HCT116 (cell line): ENCODE data around the gene CDH1. TPM values are rescaled to one million over a fixed set of nuclear protein-coding genes. Genes with fewer than 3 reads are reported as not detected.

ENCODE experiments used
- ATAC-seq: fragments of 200-7000 bp; cut with Tn5 transposase; 2 replicates; pipeline ENCODE4 v1.9.1; 2020; ENCODE audit warnings: mild to moderate bottlenecking, moderate library complexity
- BruUV-seq: library from RNA; stranded (reverse); fragments of 400-500 nt; replicated peaks from 2 replicates; lab custom pipeline; 2021; lab: Mats Ljungman, UMichigan
- CTCF ChIA-PET: fragments of 300-600 bp; sonication (Branson Sonifier 250); formaldehyde crosslinking; loops from one replicate; lab custom pipeline; 2021; ENCODE audit warnings: antibody characterized with exemption; lab: Charles Lee
- POLR2A ChIA-PET: fragments of 300-600, 350-600 bp; sonication (Branson Sonifier 250); formaldehyde crosslinking; loops from one replicate; lab custom pipeline; 2021; ENCODE audit warnings: antibody characterized with exemption; lab: Charles Lee
- RAD21 ChIA-PET, 2 experiments: fragments of 300-600 bp; sonication (Branson Sonifier 250); formaldehyde crosslinking; loops; one replicate each; lab custom pipeline; 2023; ENCODE audit warnings: low total read pairs in 2 of 2; ENCODE audit not compliant: uncharacterized antibody in 2 of 2, unreplicated experiment in 2 of 2, low non-redundant PET in 1 of 2; lab: Charles Lee
- DNase-seq: peaks from one replicate; pipeline ENCODE4 v3.0.0-alpha.2; 2010; ENCODE audit warnings: low read depth, low spot score
- H2AFZ ChIP-seq: fragments of 200-600 bp; shearing (Covaris generic), sonication (generic); 2 replicates; pipeline ENCODE4 v1.6.1; 2017; ENCODE audit warnings: low read depth, mixed run types, mixed read lengths, antibody characterized with exemption, low read length; ENCODE audit not compliant: poor library complexity, severe bottlenecking
- H3K27ac ChIP-seq: 2 replicates; pipeline ENCODE4 v1.5.1; 2012; ENCODE audit warnings: low read depth, low read length
- H3K27me3 ChIP-seq: fragments of 200-600 bp; sonication (generic); 2 replicates; pipeline ENCODE4 v1.6.1; 2016; ENCODE audit warnings: mixed run types, low read length, mixed read lengths; ENCODE audit not compliant: insufficient read depth
- H3K36me3 ChIP-seq, 2 experiments: fragments of 200-500 bp in 1 of 2; fragments of 200-600 bp in 1 of 2; sonication (Bioruptor generic) in 1 of 2; sonication (generic) in 1 of 2; 2 replicates each; pipeline versions ENCODE4 v1.5.1 to v1.6.1; 2014 to 2016; ENCODE audit warnings: low read length in 2 of 2, inconsistent platforms in 1 of 2, mixed read lengths in 1 of 2, mixed run types in 1 of 2; ENCODE audit not compliant: insufficient read depth in 2 of 2, control insufficient read depth in 1 of 2
- H3K4me1 ChIP-seq, 2 experiments: fragments of 200-600 bp in 1 of 2; sonication (generic) in 1 of 2; 2 replicates each; pipeline versions ENCODE4 v1.5.1 to v1.6.1; 2012 to 2017; ENCODE audit warnings: low read length in 2 of 2, inconsistent platforms in 1 of 2, mild to moderate bottlenecking in 1 of 2, mixed read lengths in 1 of 2, mixed run types in 1 of 2, moderate library complexity in 1 of 2; ENCODE audit not compliant: insufficient read depth in 2 of 2, control insufficient read depth in 1 of 2
- H3K4me2 ChIP-seq: fragments of 200-600 bp; sonication (generic); 2 replicates; pipeline ENCODE4 v1.6.1; 2017; ENCODE audit warnings: mixed run types, low read length, mixed read lengths
- H3K4me3 ChIP-seq, 2 experiments: fragments of 200-600 bp in 1 of 2; sonication (generic) in 1 of 2; replicated peaks in 1 of 2; 2 replicates each; pipeline ENCODE4 v1.5.1; 2011 to 2016; ENCODE audit warnings: low read length in 2 of 2, control low read depth in 1 of 2, low read depth in 1 of 2, mild to moderate bottlenecking in 1 of 2, mixed read lengths in 1 of 2, mixed run types in 1 of 2
- H3K79me2 ChIP-seq: fragments of 200-600 bp; sonication (generic); 2 replicates; pipeline ENCODE4 v1.6.1; 2017; ENCODE audit warnings: mild to moderate bottlenecking, mixed run types, low read length, moderate library complexity, mixed read lengths; ENCODE audit not compliant: insufficient read depth
- H3K9ac ChIP-seq: fragments of 200-600 bp; sonication (generic); 2 replicates; pipeline ENCODE4 v1.6.1; 2016; ENCODE audit warnings: low read length, mixed read lengths
- H3K9me2 ChIP-seq: fragments of 200-600 bp; sonication (generic), shearing (Covaris generic); 2 replicates; pipeline ENCODE4 v1.6.1; 2017; ENCODE audit warnings: mixed run types, mild to moderate bottlenecking, moderate library complexity; ENCODE audit not compliant: insufficient read depth
- H3K9me3 ChIP-seq, 2 experiments: fragments of 200-500 bp in 1 of 2; fragments of 200-600 bp in 1 of 2; sonication (Bioruptor generic) in 1 of 2; sonication (generic) in 1 of 2; 2 replicates each; pipeline ENCODE4 v1.6.1; 2014 to 2017; ENCODE audit warnings: low read length in 2 of 2, mixed read lengths in 2 of 2, inconsistent platforms in 1 of 2, low read depth in 1 of 2, mild to moderate bottlenecking in 1 of 2, mixed run types in 1 of 2, moderate library complexity in 1 of 2; ENCODE audit not compliant: control insufficient read depth in 1 of 2, insufficient read depth in 1 of 2
- H4K20me1 ChIP-seq: fragments of 200-600 bp; sonication (generic), shearing (Covaris generic); 2 replicates; pipeline ENCODE4 v1.6.1; 2017; ENCODE audit warnings: mixed run types, mild to moderate bottlenecking, moderate library complexity; ENCODE audit not compliant: insufficient read depth
- ATF3 ChIP-seq: IDR thresholded peaks from 2 replicates; pipeline ENCODE4 v1.6.1; 2012
- CBX3 ChIP-seq: IDR thresholded peaks from 2 replicates; pipeline ENCODE4 v1.6.1; 2012; ENCODE audit warnings: low read depth
- CEBPB ChIP-seq: IDR thresholded peaks from 2 replicates; pipeline ENCODE4 v1.6.1; 2012; ENCODE audit warnings: low read depth
- CTCF ChIP-seq, 3 experiments: fragments of 200-600 bp in 1 of 3; sonication (generic) in 1 of 3; IDR thresholded peaks in 2 of 3; conservative IDR thresholded peaks in 1 of 3; 2 replicates each; pipeline ENCODE4 v1.5.1; 2012 to 2017; ENCODE audit warnings: low read depth in 2 of 3, low read length in 2 of 3, antibody characterized with exemption in 1 of 3, borderline replicate concordance in 1 of 3, control low read depth in 1 of 3, mild to moderate bottlenecking in 1 of 3, mixed read lengths in 1 of 3, mixed run types in 1 of 3, moderate library complexity in 1 of 3; ENCODE audit not compliant: insufficient read depth in 1 of 3
- EGR1 ChIP-seq: IDR thresholded peaks from 2 replicates; pipeline ENCODE4 v1.6.1; 2012; ENCODE audit warnings: low read depth
- ELF1 ChIP-seq: IDR thresholded peaks from 2 replicates; pipeline ENCODE4 v1.6.1; 2012; ENCODE audit warnings: low read depth, borderline replicate concordance
- EZH2 ChIP-seq: fragments of 200-600 bp; sonication (generic); IDR thresholded peaks from 2 replicates; pipeline ENCODE4 v1.6.1; 2017; ENCODE audit warnings: antibody characterized with exemption, mixed run types
- EZH2phosphoT487 ChIP-seq: fragments of 200-600 bp; IDR thresholded peaks from 2 replicates; pipeline ENCODE4 v1.6.1; 2018; ENCODE audit warnings: antibody characterized with exemption, borderline replicate concordance
- FOSL1 ChIP-seq: IDR thresholded peaks from 2 replicates; pipeline ENCODE4 v1.6.1; 2012; ENCODE audit warnings: low read depth
- JUND ChIP-seq: IDR thresholded peaks from 2 replicates; pipeline ENCODE4 v1.6.1; 2012
- MAX ChIP-seq: IDR thresholded peaks from 2 replicates; pipeline ENCODE4 v1.6.1; 2012
- POLR2A ChIP-seq: IDR thresholded peaks from 2 replicates; pipeline ENCODE4 v1.7.0; 2011; ENCODE audit warnings: borderline replicate concordance; ENCODE audit not compliant: insufficient read depth, insufficient read length; ENCODE audit errors: extremely low read depth
- POLR2AphosphoS5 ChIP-seq: IDR thresholded peaks from 2 replicates; pipeline ENCODE4 v1.6.1; 2011; ENCODE audit warnings: mild to moderate bottlenecking, low read depth, low read length, moderate library complexity
- RAD21 ChIP-seq: IDR thresholded peaks from 2 replicates; pipeline ENCODE4 v1.6.1; 2012; ENCODE audit warnings: low read depth, mild to moderate bottlenecking
- SIN3A ChIP-seq: IDR thresholded peaks from 2 replicates; pipeline ENCODE4 v1.6.1; 2012; ENCODE audit warnings: low read depth
- SP1 ChIP-seq: IDR thresholded peaks from 2 replicates; pipeline ENCODE4 v1.6.1; 2012; ENCODE audit warnings: low read depth
- SRF ChIP-seq: IDR thresholded peaks from 2 replicates; pipeline ENCODE4 v1.6.1; 2012; ENCODE audit warnings: low read depth
- ZFX ChIP-seq: fragments of 450-650 bp; IDR thresholded peaks from 2 replicates; pipeline ENCODE4 v1.6.1; 2017
- intact Hi-C: fragments of 100-400 bp; cut with micrococcal nuclease; formaldehyde crosslinking; loops from 2 replicates; pipeline ENCODE4 v1.10.0; 2022
- total RNA-seq: library from RNA; stranded (reverse); gene quantifications from one replicate; pipeline ENCODE4 v1.2.1, GENCODE V29; 2021; ENCODE audit not compliant: unreplicated experiment
- TF ChIP-seq, protein P1 (sequence below): IDR thresholded peaks from 2 replicates; pipeline ENCODE4 v1.6.1; 2012; ENCODE audit warnings: low read depth
- TF ChIP-seq, protein P2 (sequence below): IDR thresholded peaks from 2 replicates; pipeline ENCODE4 v1.6.1; 2011; ENCODE audit warnings: mild to moderate bottlenecking, low read length, moderate library complexity; ENCODE audit not compliant: insufficient replicate concordance; ENCODE audit errors: extremely low read depth

Gene CDH1
- total RNA-seq, 1 experiment from 2014 or later, result 73.2 TPM

DNA sequence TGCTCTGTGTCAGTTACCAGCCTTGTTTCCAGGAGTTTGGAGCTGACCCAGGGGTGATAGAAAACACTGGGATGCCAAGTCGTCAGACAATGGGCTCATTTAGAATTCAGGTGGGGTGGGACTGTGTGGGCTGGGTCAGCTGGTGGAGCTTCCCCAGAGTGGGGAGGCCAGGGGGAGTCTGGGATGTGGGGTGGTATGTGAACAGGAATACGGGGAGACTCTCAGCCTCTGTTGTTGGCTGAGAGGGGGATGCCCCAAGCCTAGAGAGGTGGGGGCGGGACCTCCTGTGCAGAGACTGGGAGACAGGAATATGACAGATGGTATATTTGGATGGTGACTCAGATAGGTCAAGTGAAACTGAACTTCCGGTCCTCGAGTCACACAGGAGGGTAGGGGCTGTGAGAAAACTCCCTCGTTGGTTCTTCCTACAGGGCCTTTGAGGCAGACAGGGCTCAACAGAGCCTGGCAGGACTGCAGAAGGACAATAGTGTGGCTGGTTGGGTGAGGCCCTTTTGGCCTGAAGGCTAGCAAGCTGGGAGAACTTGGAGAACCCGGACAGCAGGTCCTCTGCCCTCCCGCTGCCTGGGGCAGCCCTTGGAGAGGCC is 23.7 kb downstream of the CDH1 start:
- H3K79me2 ChIP-seq, result peaks cover 15% of the 10 kb centered on the region; the same call in 1 of the 2 replicates
- intact Hi-C loops, result no loop called here
- no peaks in the 10 kb centered on the region for H3K27me3 ChIP-seq
- no peaks in the 10 kb centered on the region for H3K9me2 ChIP-seq
- peak overlapping the region; percentile 43 for H3K9ac ChIP-seq
- no peak overlapping the region for H2AFZ ChIP-seq
- peaks cover 33 to 45% of the 10 kb centered on the region in 2 experiments for H3K4me1 ChIP-seq
- CTCF ChIA-PET, result no interaction called here
- no peaks in the 10 kb centered on the region for H4K20me1 ChIP-seq
- no peaks in the 10 kb centered on the region for H3K36me3 ChIP-seq
- no peak overlapping the region for H3K27ac ChIP-seq
- TF ChIP-seq, protein P1, sequence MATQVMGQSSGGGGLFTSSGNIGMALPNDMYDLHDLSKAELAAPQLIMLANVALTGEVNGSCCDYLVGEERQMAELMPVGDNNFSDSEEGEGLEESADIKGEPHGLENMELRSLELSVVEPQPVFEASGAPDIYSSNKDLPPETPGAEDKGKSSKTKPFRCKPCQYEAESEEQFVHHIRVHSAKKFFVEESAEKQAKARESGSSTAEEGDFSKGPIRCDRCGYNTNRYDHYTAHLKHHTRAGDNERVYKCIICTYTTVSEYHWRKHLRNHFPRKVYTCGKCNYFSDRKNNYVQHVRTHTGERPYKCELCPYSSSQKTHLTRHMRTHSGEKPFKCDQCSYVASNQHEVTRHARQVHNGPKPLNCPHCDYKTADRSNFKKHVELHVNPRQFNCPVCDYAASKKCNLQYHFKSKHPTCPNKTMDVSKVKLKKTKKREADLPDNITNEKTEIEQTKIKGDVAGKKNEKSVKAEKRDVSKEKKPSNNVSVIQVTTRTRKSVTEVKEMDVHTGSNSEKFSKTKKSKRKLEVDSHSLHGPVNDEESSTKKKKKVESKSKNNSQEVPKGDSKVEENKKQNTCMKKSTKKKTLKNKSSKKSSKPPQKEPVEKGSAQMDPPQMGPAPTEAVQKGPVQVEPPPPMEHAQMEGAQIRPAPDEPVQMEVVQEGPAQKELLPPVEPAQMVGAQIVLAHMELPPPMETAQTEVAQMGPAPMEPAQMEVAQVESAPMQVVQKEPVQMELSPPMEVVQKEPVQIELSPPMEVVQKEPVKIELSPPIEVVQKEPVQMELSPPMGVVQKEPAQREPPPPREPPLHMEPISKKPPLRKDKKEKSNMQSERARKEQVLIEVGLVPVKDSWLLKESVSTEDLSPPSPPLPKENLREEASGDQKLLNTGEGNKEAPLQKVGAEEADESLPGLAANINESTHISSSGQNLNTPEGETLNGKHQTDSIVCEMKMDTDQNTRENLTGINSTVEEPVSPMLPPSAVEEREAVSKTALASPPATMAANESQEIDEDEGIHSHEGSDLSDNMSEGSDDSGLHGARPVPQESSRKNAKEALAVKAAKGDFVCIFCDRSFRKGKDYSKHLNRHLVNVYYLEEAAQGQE, result no peak
- TF ChIP-seq FOSL1 (peak; percentile 48; the same call in 1 of the 2 replicates), POLR2AphosphoS5 (no peak), CTCF (IDR thresholded peaks at IDR 0.05 in 2 of 3, conservative IDR thresholded peaks at IDR 0.05 in 1 of 3; ENCODE audit: borderline replicate concordance in 1 of 3, insufficient read depth in 1 of 3, low read depth in 2 of 3, low read length in 2 of 3) (no peak), CEBPB (no peak), POLR2A (no peak), SRF (no peak), EZH2 (no peak), SP1 (peak; percentile 45; the same call in 1 of the 2 replicates), ELF1 (no peak), CBX3 (no peak), JUND (no peak), EZH2phosphoT487 (no peak), EGR1 (0 out of 2 replicates have a peak, but pooled peaks have one; percentile 38), SIN3A (no peak), RAD21 (no peak), ZFX (no peak), MAX (no peak), ATF3 (no peak)
- TF ChIP-seq, protein P2, sequence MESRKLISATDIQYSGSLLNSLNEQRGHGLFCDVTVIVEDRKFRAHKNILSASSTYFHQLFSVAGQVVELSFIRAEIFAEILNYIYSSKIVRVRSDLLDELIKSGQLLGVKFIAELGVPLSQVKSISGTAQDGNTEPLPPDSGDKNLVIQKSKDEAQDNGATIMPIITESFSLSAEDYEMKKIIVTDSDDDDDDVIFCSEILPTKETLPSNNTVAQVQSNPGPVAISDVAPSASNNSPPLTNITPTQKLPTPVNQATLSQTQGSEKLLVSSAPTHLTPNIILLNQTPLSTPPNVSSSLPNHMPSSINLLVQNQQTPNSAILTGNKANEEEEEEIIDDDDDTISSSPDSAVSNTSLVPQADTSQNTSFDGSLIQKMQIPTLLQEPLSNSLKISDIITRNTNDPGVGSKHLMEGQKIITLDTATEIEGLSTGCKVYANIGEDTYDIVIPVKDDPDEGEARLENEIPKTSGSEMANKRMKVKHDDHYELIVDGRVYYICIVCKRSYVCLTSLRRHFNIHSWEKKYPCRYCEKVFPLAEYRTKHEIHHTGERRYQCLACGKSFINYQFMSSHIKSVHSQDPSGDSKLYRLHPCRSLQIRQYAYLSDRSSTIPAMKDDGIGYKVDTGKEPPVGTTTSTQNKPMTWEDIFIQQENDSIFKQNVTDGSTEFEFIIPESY, result no peak
- TF ChIP-seq, all 23 proteins: peak for 3
- POLR2A ChIA-PET, result no interaction called here
- ATAC-seq (peak; percentile 65), DNase-seq (no peak)
- RAD21 ChIA-PET, result no interaction called here
- Histone ChIP-seq H3K4me3 (peak overlapping the region; percentile 15 to 35; a peak in 2 of 4 replicates), H3K9me3 (no peaks in the 10 kb centered on the region), H3K4me2 (peak overlapping the region; percentile 72)
- BruUV-seq, result no TSS peak
